AG09309 (cell line): ENCODE data around the gene CA4.
"Not testable (repeated sequence)": the region's sequence is repeated elsewhere in the genome, so short reads cannot be mapped to it uniquely, and the experiment has no call there.

Experiments used
- DNase-seq: peaks from one replicate; pipeline ENCODE4 v3.0.0-alpha.2; 2010; ENCODE audit warnings: low read depth
- H3K4me3 ChIP-seq: 2 replicates; pipeline ENCODE4 v1.5.1; 2011; ENCODE audit warnings: mild to moderate bottlenecking, low read depth, low read length, moderate library complexity; ENCODE audit not compliant: control insufficient read depth
- CTCF ChIP-seq: IDR thresholded peaks from 2 replicates; pipeline ENCODE4 v1.5.1; 2011; ENCODE audit warnings: mild to moderate bottlenecking, low read depth, low read length, inconsistent platforms; ENCODE audit not compliant: insufficient read depth, control insufficient read depth; ENCODE audit errors: missing control alignments

Gene CA4

DNA sequence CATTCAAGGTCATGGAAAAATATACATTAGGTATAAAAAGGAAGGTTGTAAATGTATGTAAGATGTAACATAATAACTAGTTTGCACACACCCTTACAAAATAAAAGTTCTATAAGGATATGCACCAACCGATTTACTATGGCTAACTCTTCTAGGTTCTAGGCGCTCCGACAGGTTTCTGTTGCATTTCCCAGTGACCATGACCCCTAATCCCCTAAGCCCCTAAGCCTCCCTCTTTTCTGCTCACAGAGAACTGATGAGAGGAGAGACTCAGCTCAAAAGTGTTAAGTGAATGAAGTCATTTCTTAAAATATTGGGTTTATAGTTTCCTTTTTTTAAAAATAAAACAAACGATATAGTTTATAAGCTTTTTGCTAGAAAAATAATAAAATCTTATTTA is 41.1 kb upstream of the CA4 start:
- no peak overlapping the region for H3K4me3 ChIP-seq
- DNase-seq = no peak
- no peak for TF ChIP-seq CTCF

DNA sequence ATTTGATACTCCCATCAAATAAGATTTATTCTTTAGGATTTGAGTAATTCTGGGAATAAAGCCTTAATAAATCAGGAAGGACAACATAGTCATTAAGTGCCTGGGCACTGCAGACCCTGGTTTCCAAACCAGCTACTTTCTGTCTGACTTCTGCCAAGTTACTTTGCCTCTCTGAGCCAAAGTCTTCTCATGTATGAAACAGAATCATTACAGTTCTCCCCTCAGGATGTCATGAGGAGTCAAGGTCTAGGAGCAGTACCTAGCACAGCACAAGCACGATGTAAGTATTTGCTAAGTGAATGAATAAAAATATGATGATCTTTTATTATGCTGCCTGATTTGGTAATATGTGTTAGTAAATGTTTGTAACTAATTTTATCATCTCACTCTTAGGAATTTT is 40.6 kb upstream of the CA4 start:
- TF ChIP-seq CTCF = no peak
- no peak overlapping the region for H3K4me3 ChIP-seq
- no peak for DNase-seq

GRCh38 chr17:60110586-60110985 is 39.2 kb upstream of the CA4 start:
- no peak overlapping the region for H3K4me3 ChIP-seq
- DNase-seq = no peak
- no peak for TF ChIP-seq CTCF

DNA sequence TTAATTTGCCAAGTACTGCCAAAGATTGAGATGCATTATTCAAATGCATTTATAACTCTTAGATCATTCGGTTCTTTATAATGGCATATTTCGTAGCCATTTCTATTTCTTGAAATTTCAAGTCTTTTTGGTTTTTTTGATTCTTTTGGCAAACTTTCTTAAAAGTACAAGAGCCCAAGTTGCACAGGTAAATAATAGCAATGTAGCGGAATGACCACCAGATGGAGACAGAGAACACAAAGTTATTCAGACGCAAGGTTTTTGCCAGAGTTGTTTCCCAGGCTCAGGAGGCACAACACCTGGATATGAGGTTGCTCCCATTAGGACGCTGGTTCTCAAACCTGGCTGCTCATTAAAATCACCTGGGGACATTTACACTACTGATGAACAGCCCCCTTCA is 38.1 kb upstream of the CA4 start:
- not testable (repeated sequence) for DNase-seq, H3K4me3 ChIP-seq

DNA sequence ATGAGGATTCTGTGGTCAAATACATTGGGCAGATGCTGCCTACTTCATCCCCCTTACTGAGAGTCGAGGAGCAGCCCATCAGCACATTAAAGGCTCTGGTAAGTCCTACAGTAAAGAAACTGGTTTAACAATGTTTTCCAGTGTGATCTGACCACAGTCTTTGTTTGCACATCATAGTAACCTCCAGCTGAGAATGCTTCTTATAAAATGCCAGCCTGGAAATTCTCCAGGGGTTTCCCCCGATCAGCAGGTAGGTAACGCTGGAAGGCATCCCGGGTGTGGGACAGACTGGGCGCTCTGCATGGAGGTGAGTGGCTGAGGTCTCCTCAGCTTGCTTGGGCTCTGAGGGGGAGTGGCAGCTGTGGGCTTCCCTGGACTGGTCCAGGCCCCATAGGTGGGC is 34.4 kb upstream of the CA4 start:
- H3K4me3 ChIP-seq, DNase-seq: not testable (repeated sequence)

DNA sequence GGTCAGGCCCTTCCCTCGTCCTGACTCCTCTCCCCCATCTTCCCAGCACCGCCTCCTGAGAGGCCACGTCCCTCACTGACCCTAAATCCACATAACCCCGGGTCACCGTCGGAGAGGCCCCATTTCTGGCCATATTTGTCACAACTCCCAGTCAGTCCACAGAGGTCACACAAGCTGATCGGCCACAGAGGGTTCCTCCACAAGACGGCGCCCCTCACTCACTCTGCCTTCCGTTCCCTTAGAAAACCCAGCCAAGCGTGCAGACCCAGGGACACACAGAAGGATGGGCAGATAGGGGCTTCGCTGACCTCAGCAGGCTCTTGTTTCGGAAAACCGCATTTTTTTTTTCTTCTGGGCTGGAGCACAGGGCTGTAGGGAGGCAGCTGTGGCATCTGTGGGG is 33.6 kb upstream of the CA4 start:
- DNase-seq, H3K4me3 ChIP-seq: not testable (repeated sequence)

GRCh38 chr17:60119162-60119561 is 30.6 kb upstream of the CA4 start:
- DNase-seq, H3K4me3 ChIP-seq: not testable (repeated sequence)

DNA sequence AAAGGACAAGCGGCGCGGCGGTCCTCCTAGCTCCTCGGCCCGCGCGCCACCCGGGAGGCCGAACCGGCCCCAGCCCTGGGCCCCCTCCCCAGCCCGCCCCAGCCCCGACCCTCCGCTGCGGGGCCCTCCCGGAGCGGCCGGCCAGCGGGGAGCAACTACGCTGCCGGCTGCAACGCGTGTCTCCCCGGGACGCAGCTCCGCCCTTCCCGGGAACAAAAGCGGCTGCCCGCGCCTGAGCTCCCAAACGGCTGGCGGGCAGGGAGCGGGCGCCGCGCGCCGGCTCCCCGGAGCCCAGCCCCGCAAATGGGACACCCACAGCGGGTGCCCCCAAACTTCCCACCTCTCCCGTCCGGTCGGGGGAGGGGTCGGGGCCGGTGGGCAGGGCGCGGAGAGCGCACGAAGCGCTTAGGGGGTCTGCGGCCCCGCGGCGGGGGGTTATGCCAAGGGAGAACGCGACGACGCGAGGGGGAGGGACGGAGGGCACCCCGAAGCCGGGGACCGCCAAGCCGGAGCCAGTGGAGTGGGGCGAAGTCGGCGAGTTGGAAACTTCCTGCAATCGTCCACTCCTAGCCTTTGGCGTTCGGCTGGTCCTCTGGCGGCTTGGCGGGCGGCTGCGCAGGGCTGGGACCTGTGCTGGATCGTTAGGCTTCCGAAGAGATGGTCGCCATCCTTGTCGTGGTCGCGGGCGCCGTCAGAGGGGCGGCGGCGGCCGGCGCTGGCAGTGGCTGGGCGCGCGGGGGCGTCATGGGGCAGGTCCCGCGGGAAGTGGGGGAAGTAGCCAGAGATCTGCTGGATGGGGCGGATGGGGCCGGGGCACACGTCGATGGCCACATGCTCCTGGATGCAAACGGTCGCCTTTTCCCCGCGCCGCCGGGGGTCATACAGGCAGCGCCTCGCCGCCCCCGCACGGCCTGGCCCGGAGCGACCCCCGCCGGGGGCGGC is 29.7 kb upstream of the CA4 start:
- DNase-seq, H3K4me3 ChIP-seq: not testable (repeated sequence)

DNA sequence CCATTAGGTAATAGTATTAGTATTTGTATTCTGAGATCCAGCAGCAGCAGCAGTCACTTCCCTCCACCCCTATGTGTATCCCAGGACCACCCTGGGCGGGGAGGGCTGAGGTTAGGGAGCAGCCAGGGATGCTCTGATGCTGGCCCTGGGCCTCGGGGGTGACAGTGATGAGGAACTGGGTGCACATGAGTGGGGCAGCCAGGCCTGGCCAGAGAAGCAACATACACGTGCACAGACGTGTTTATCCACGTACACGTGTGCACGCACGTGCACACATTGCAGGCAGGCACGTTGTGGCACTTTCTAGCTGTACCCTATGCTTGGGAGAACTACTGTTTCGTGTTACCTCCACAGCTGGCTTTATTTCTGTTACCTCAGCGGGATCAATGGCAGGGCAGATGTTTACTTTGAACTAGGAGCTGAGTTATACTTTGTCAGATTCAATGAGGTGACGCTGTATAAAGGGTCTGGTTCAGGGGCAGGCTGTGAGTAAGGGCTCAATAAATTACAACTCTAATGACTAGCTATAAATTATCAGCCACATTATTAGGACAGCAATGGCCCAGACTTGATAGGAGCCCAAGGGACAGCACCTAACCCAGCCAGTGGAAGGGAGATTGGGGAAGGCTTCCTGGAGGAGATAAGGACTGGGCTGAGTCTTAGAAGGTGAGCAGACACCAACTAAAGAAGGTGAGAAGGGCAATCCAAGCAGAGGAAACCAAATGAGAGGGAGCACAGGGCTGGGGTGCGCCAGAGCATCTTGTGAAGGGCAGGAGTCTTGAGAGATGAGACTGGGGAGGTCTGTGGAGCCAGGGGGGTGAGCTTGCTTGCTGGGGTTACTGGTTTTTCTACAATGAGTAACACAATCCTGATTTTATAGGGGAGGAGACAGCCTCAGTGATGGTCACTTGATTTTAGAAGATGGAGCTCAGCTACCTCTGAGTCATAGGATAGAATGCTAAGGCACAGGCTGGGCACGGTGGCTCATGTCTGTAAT is 22.4 kb upstream of the CA4 start:
- no peak overlapping the region for H3K4me3 ChIP-seq
- no peak for DNase-seq
- TF ChIP-seq CTCF = no peak
